Measurements from ENCODE around the gene RAI2.
"Not testable (repeated sequence)": the region's sequence is repeated elsewhere in the genome, so short reads cannot be mapped to it uniquely, and the experiment has no call there.

RAI2 gene

DNA sequence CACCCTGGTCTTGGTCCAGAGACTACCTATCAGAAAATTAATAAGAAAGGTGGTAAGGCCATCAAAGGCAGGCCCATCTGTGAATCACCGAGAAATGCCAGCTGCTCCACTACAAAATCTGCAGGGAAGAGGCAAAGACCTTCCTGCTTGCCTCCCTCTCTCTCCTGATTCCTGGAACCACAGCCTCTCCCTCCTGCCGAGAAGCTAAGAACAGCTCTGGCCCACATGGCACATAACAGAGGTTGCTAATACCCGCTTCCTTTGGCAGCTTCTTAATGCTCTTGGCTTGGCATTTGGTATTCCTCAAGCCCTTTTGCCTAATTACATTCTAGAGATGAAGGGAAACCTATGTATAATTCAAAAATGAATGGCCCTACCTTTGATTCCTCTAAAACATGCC lies 32.9 kb downstream of the RAI2 start:
- DNase-seq = no peak

DNA sequence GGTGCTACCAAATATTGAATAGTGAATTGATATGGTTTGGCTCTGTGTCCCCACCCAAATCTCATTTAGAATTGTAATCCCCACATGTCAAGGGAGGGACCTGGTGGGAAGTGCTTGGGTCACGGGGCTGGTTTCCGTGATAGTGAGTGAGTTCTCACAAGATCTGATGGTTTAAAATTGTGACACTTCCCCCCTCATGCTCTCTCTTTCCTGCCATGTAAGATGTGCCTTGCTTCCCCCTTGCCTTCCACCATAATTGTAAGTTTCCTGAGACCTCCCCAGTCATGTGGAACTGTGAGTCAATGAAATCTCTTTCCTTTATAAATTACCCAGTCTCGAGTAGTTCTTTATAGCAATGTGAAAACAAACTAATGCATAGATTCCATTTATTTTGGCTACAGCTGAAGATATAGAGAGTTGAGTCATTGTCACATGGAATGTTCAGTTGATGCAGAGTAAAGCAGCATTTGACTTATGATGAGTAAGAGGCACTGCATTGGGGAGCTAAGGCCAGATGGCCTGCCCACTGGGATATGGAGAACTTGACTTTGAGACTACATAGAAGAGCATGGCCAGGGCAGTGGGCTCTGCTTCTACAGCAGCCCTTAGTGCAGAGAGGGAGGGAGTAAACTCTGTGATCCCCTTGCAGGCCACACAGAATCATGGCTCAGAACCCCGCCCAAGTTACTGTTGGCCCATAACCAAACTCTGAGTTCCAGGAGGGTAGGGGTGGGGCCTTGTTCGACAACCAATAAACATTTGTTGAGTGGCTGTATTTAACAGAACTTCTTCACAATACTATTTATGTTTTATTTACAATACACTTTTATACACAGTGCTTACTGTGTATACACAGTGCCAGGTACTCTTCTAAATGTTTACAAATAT lies 34.2 kb downstream of the RAI2 start:
- DNase-seq = no peak

DNA sequence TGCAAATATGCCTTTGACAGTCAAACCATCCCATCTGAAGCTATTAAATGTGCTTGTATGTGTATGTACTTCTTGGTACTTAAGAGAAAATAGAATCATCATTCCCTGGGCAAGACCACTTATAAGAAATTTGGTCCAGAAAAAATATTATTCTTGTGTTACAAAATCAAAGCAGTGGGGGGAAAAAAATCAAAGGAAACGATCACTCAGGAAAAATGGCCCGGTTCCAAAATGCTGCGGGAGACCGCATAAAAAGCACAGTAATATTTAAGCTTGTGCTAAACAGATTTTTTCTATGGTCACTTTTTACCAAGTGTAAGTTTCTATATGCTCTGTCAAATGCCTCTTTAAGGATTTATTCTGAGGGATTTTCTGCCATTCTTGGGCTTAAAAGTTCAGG lies 36.1 kb downstream of the RAI2 start:
- no peak for DNase-seq

DNA sequence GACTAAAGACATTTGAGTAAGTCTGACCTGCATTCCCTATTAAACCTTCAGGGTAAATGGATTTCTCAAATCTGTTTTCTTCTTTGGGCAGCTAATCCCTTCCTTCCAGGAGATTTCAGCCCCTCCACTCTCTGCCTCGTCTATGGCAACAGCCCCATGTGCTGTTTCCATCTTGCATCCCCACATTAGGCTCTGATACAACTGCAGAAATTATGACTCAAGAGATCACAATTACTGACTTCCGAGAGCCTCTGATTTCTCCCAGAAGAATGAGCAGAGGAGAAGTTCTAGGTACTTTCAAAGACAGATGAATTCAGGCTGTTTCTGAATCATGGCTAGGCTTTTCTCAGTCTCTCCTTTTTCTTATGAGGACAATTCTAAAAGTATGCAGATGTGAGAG lies 38.7 kb downstream of the RAI2 start:
- DNase-seq = no peak

DNA sequence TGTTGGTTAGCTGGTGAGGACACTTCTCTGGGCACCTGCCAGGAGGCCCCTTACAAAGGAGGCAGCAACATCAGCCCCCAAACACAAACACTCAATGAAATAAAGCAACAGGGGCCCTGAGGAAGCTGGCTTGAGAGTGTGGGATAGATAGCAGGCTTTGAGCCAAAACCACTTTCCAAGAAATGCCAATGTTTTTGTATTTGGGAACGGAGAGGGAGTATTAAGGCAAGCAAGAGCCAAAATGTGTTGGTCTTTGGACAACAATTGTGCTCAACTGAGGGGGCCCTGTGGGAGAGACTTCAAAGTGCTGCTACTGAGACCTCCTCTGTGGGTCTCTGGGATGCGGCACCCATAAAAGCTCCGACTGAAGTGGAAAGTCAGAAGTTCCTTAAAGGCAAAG lies 41.0 kb downstream of the RAI2 start:
- DNase-seq = no peak

DNA sequence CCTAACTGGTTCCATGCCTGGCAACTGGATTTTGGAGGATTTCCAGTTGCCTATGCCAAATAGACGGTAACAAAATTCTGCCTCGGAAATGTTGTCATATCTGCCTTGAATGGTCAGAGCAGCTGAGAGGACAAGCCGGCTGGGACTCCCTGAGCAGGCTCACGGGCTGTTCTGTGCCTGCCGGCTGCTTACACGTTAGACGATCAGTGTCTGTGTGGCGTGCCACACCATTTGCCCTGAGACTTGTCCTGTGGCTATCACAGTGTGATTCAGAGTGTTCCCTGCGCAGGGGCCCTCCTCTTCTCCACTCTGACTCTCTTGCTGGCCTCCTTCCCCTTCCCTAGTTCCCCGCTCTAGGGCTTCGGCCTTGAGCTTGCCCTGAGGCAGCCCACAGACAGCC lies 42.4 kb downstream of the RAI2 start:
- DNase-seq = no peak

DNA sequence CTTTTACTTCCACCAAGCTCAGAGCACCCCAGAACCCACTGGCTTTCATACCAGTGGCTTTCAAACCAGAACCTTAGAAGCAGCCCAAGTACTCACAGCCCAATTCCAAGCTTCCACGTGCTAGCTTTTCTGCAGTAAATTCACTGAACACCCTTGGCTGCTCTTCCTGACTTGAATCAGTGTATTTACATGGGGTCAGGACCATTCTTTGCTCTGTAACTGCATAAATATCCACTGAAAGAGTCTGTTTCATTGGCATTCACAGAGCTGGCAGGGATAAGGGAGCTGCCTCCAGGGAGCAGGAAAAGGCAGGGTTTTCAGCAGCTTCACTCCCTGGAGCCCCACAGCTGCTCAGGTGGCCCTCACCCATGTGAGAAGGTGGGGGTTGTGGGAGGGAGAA lies 43.8 kb downstream of the RAI2 start:
- DNase-seq = no peak

DNA sequence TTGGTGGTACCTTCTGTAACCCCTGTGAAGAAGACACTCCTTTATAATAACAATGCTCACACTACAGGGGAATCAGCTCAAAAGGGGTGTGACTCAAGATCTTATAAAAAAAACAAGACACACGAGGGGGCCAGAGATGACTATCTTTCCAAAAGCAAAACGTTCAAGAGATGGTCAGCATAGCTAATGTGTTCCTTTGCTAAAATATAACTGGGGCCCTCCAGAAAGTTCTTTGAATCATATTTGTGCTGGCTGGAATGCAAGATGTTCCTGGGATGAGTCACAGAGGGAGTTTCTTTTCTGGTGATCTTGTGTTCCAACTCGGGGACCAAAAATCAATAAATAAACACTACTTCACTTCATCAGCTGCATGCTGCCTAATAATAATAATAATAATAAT lies 46.5 kb downstream of the RAI2 start:
- DNase-seq = no peak

DNA sequence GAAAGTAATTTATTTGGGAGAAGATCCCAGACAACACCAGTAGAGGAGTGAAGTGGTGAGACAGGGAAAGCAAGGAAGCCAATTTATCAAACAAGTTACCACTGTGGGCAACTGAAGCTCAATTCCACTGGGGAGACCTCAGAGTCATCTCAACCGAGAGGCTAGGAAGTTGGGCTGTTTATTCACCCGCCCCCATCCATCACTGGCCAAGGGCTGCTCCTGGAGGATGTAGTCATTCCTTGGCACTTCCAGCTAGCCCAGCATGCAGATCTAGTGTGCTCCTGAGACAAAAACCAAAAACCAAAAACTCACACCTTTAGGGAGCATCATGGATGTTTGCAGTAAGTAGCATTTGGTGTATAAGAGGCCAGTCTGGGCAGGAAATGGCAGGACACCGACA lies 47.0 kb downstream of the RAI2 start:
- DNase-seq = no peak

DNA sequence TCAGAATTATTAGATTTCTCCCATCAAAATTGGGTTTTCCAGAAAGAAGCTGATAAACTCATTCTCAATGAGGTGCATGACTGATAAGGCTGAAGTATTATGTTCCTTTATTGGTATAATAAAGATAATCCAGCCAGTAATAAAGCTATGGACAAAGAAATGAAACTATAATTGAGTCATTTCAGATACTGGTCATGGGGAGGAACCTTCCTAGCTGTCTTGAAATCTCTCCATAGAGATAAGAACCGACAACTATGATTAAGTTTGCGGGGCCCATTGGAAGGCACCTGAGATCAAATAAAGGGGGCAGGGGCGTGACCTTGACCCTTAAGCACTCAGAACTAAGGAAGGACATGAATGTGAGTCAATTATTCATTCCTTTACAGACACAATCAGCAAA lies 47.8 kb downstream of the RAI2 start:
- DNase-seq = no peak

DNA sequence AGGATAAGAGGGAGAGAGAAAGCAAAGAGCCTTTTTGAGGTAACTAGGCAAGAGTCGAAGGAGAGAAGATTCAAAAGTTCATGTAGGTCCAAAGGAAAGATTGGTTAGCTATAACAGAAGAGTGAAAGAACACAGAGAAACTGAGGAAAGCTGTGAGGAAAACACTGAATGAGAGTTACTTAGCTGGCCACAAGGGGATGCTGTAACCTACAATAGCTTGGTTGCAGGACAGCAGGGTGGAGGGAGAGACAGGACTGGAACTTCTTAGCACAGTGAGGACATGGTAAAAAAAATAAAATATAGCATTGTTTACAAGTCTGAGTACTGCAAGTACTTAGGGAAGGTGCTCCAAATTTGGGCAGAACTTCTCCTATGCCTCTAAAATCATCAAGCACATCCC lies 48.3 kb downstream of the RAI2 start:
- DNase-seq = no peak

DNA sequence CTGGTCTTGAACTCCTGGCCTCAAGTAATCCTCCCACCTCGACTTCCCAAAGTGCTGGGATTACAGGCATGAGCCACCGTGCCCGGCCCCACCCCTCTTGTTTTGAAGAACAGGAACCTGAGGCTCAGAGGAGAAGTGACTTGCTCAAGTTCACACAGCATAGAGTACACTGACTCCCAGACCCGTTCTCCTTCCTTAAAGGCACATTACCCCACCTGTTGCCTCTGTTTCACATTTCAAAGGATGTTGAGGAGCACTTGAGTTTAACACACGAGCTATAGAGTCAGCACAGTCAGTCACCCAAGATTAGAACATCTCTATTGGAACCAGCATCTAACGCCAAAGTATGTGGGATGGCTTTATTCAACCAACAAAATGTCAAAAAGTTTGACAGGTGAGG lies 51.1 kb downstream of the RAI2 start:
- no peak for DNase-seq

DNA sequence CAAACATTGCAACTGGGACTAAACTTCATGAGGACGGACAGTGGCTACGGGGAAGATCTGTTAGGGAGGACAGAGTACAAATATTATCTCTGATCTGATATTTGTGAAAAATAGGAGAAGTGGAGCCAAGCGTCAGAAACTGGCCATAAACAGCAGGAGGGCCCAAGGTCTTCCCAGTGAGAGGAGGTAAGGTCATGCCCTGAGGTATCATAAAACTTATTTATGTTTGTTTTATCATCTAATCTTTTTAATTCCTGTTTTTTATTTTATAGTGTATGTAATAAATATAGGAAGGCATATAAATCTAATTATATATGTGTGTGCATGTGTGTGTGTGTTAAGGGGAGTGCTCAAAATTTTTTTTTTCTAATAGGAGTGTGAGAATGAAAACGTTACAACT lies 51.8 kb downstream of the RAI2 start:
- DNase-seq = no peak

DNA sequence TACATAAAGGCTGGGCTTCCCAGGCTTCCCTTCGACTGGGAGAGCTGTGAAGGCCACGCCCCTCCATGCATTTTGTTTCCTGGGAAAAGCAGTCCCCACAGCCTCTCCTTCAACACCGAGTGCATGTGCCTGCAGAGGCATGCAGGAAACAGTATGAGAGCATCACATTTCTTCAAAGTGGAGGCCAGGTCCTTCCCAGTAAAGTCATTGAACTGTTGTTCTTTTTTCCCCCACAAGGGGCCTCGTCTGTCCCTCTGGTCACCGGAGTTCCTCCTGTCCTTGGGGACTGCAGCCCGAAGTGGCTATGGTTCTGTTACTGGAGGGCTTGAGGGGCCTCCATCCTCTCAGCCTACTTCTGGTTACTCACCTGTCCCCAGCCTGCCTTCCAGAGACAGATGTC lies 56.0 kb downstream of the RAI2 start:
- DNase-seq = no peak

DNA sequence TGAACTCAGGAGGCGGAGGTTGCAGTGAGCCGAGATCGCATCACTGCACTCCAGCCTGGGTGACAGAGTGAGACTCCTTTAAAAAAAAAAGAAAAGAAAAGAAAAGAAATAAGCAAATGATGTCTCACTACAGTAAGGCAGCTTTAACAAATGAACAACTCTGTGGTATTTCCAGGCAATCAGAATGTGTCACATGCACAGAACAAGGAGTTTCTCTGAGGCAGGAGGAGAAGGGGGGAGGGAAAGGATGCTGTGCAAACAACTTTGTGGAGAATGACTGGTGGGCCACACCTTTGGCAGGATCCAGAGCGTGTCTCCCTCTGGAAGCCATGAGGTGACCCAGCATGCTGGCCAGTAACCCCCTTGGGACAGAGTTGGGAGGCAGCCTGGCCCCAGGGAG lies 57.6 kb downstream of the RAI2 start:
- no peak for DNase-seq

DNA sequence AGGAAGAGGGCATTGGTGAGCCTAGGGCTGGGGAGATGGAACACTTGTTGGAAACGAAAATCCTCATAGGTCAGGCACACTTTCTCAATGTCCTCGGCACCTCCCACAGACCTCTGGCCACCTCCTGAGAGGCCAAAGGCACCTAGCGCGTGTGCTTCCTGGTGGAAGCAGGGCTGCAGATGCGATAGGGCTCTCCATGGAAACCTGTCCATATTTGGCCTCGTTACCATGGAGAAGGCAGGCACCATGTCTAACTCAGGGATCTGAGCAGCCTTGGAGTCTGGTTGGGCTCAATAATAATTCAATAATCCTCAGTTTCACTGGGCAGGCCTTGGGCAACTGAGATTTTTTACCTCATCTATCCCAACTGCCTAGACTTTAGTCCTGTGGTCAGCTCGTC lies 58.3 kb downstream of the RAI2 start:
- no peak for DNase-seq

DNA sequence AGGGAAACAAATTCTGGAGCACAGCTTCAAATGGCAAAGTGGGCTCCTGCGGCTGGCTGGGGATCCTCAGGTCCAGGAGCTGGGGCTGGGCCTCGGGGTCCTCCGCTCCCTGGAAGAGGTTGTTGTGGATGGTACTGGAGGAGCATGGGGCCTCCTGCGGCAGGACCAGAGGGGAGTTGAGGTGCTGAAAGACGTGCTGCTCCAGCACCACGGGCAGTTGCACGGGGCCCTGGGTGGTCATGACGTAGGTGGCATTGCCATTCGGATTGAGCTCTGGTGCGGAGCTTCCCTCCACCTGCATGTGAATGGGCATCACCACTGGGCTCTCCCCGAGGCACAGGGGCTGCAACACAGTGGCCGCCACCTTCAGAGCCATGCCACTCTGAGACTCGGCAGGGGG lies 59.7 kb downstream of the RAI2 start:
- no peak for DNase-seq

DNA sequence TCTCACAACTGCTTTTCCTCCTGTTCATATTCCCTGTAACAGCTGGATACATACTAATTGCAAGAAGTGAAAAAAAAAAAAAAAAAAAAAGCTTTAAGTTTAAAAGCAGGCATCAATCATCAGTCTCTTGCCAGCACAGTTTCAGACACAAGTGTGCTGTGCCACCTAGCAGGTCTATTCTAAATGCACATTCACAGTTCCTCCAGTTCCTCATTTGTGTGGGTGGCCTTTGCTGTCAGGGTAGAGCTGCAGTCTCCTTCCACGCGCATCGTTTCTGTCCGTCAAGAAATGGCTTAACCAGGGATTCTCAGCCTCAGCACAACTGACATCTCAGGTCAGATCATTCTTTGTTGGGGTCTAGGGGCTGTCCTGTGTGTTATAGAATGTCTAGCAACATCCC lies 62.2 kb downstream of the RAI2 start:
- no peak for DNase-seq

DNA sequence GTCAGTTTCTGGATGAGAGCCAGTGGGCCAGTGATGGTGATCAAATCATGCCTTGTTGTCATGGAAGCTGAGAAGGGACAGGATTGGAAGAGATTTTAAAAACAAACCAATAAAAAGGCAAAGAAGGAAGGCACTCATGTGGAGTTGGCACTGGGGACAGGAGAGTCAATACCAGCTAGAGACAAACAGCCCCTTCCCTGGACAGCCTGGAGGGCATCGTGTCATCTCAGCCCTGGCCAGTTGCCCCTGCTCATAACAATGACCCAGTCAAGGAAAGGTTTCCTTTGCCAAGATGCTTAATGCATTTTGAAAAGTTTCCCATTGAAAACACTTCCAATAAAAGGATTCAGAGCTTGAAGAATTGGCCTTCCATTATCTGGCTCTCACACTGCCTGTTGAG lies 68.3 kb downstream of the RAI2 start:
- DNase-seq = no peak

DNA sequence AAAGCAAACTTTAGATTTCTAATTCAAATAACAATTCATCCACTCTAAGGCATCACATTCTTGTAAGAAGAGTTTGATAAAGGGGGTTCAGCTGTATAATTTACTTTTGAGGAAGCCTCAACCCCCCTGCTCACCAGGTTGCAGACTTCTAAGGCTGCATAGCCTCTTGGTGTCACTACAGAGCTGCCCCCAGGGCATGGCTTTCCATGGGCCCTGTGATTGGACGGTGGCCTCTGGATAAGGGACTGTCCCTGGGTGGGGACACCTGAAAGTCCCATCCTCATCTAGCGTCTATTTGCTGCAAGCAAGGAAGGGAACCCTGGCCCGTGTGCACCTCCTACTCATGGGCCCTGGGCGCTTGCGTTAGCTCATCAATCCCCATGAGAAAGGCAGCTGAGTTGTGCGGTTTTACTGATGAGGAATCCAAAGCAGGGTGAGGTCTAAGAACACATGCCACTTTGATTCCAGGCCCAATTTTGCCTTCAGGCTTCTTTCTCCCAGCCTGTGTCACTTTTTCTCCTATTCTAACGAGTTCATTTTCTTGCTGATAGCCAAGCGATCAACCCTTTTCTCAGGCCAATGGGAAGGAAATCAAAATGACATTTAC lies 72.0 kb downstream of the RAI2 start:
- DNase-seq = no peak

DNA sequence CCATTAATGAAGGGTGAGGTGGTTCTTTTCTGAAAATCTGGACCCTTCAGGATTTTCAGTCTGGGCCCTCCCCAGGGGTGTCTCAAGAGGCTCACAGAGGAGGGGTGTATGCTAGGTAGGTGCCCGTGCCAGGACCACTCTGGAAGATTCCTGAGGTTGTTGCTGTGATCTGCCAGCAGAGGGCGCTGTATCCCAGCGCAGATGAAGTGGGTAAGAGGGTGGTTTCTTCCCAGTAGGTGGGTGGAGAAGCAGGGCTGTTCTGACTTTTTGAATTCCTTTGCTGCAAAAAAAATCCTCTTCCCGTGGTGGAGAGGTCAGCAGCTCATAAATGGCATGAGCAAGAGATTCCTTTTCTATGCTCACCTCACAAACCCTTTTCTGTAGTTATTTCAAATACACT lies 72.7 kb downstream of the RAI2 start:
- DNase-seq = peak; percentile 45

DNA sequence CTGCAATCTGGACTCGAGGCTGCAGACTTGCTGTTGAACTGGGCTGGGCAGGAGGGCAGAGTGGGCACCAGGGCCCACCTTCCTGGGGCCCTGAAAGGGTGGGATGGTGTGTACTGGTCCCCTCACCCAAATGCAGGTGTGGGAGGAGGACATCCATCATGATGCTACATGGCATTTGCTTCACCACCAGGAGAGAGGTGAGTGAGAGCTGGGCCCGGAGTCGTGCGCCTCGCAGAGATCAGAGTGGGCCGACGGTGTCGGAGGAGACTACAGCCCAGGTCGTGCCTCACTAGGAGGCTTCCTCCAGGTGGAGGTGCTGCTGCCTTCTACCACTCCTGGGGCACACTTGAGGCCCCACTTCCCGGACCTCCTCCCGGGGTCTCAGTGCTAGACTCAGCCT lies 73.5 kb downstream of the RAI2 start:
- DNase-seq = no peak

DNA sequence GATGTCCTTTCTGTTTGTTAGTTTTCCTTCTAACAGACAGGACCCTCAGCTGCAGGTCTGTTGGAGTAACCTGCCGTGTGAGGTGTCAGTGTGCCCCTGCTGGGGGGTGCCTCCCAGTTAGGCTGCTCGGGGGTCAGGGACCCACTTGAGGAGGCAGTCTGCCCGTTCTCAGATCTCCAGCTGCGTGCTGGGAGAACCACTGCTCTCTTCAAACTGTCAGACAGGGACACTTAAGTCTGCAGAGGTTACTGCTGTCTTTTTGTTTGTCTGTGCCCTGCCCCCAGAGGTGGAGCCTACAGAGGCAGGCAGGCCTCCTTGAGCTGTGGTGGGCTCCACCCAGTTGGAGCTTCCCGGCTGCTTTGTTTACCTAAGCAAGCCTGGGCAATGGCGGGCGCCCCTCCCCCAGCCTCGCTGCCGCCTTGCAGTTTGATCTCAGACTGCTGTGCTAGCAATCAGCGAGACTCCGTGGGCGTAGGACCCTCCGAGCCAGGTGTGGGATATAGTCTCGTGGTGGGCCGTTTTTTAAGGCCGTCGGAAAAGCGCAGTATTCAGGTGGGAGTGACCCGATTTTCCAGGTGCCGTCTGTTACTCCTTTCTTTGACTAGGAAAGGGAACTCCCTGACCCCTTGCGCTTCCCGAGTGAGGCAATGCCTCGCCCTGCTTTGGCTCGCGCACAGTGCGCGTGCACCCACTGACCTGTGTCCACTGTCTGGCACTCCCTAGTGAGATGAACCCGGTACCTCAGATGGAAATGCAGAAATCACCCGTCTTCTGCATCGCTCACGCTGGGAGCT lies 74.3 kb downstream of the RAI2 start:
- not testable (repeated sequence) for DNase-seq

DNA sequence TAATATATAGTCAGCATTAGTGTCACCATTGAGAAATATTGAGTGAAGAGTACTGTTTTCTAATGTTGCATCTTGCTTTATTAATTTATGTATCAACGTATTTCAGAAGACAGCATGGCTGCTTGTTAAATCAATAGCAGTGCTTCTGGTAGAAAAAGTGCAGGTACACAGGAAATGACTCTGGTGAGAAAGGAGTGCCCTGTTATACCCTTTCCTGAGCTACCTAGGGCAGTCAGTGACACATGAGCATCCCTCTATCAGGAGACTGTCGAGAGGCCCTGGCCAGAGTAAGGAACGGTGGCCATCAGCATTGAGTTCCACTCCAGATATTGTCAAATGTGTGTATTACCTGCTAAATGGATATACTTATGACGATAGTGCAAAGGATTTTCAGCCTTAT lies 81.7 kb downstream of the RAI2 start:
- no peak for DNase-seq
